GM13977 (cell line): ENCODE measurements around the gene ERCC2.
"Not testable (repeated sequence)": the region's sequence is repeated elsewhere in the genome, so short reads cannot be mapped to it uniquely, and the experiment has no call there.

Experiments used
- DNase-seq: peaks from one replicate; pipeline ENCODE4 v3.0.0; 2012; ENCODE audit warnings: low spot score
- in situ Hi-C: fragments of 300-500 bp; cut with MboI; formaldehyde crosslinking; loops from one replicate; pipeline ENCODE4 v1.12.0; 2022; ENCODE audit warnings: low sequenced_read_pairs, low pct_unique_long_range_greater_than_20kb, mixed read lengths, inconsistent platforms; ENCODE audit not compliant: unreplicated experiment
- TF ChIP-seq, protein P1 (sequence below): IDR thresholded peaks from 2 replicates; pipeline ENCODE4 v1.5.1; 2012; ENCODE audit warnings: mild to moderate bottlenecking, control low read depth; ENCODE audit not compliant: insufficient read depth; ENCODE audit errors: extremely low read depth, missing control alignments

The ERCC2 gene

GRCh38 chr19:45413497-45413896 is 43.1 kb upstream of the ERCC2 start:
- TF ChIP-seq, protein P1, sequence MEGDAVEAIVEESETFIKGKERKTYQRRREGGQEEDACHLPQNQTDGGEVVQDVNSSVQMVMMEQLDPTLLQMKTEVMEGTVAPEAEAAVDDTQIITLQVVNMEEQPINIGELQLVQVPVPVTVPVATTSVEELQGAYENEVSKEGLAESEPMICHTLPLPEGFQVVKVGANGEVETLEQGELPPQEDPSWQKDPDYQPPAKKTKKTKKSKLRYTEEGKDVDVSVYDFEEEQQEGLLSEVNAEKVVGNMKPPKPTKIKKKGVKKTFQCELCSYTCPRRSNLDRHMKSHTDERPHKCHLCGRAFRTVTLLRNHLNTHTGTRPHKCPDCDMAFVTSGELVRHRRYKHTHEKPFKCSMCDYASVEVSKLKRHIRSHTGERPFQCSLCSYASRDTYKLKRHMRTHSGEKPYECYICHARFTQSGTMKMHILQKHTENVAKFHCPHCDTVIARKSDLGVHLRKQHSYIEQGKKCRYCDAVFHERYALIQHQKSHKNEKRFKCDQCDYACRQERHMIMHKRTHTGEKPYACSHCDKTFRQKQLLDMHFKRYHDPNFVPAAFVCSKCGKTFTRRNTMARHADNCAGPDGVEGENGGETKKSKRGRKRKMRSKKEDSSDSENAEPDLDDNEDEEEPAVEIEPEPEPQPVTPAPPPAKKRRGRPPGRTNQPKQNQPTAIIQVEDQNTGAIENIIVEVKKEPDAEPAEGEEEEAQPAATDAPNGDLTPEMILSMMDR: no peak
- in situ Hi-C loops: no loop called here
- no peak for DNase-seq

DNA sequence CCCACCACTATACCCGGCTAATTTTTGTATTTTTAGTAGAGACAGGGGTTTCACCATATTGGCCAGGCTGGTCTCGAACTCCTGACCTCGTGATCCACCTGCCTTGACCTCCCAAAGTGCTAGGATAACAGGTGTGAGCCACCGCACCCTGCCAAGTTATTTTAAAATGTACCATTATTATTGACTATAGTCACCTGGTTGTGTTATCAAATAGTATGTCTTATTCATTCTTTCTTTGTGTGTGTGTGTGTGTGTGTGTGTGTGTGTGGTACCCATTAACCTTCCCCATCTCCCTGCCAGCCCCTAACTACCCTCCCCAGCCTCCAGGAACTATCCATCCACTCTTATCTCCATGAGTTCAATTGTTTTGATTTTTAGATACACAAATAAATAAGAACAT is 40.0 kb upstream of the ERCC2 start:
- DNase-seq, in situ Hi-C loops: not testable (repeated sequence)

DNA sequence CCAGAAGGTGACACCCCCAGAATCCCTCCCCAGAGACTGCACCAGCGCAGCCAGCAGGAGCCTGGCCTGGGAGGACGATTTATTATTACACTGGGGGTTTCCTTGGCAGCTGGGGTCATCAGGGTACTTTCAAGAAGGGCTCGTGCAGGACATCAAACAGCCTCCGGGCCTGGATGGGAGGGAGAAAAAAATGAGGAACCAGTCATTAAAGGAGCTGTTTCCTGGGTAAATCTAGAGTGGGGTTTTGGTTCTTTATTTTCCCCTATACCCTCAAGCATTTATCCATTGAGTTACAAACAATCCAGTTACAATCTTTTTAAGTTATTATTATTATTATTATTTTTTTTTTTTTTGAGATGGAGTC is 39.2 kb upstream of the ERCC2 start:
- in situ Hi-C loops: no loop called here
- DNase-seq: peak; percentile 1
- TF ChIP-seq, protein P1: no peak

GRCh38 chr19:45408830-45409556 is 38.6 kb upstream of the ERCC2 start:
- TF ChIP-seq, protein P1: no peak
- DNase-seq: peak; percentile 1
- in situ Hi-C loops: no loop called here

- TF ChIP-seq, protein P1: no peak
- in situ Hi-C loops: no loop called here
- no peak for DNase-seq
These were observed 37.7 kb upstream of the ERCC2 start for GRCh38 chr19:45408121-45408520.

DNA sequence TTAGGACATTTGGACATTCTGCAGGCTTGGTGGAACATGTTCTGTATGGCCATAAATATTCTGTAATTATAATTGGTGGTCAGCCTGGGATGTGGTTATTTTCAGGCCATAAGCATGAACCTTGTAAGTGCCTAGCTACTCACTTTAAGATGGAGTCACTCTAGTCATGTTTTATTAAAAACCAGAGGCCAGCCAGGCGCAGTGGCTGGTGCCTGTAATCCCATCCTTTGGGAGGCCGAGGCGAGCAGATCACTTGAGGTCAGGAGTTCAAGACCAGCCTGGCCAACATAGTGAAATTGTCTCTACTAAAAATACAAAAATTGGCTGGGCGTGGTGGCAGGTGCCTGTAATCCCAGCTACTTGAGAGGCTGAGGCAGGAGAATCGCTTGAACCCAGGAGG is 37.2 kb upstream of the ERCC2 start:
- DNase-seq, in situ Hi-C loops: not testable (repeated sequence)

DNA sequence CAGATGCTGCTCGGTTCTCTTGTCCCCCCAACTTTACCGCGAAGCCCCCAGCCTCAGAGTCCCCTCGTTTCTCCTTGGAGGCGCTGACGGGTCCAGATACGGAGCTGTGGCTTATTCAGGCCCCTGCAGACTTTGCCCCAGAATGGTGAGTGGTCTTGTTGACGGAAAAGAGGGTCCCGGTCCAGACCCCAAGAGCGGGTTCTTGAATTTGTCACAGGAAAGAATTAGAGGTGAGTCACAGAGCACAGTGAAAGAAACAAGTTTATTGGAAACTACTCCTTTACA is 36.7 kb upstream of the ERCC2 start:
- in situ Hi-C loops: no loop called here
- TF ChIP-seq, protein P1: no peak
- no peak for DNase-seq
